NK-92 (cell line): Measurements from ENCODE around the gene CTXND1.
"Not testable (repeated sequence)": the region's sequence is repeated elsewhere in the genome, so short reads cannot be mapped to it uniquely, and the experiment has no call there.

ENCODE experiments used
- DNase-seq: peaks from one replicate; lab custom pipeline; 2025; ENCODE audit not compliant: unreplicated experiment; lab: John Stamatoyannopoulos, UW

Gene CTXND1

DNA sequence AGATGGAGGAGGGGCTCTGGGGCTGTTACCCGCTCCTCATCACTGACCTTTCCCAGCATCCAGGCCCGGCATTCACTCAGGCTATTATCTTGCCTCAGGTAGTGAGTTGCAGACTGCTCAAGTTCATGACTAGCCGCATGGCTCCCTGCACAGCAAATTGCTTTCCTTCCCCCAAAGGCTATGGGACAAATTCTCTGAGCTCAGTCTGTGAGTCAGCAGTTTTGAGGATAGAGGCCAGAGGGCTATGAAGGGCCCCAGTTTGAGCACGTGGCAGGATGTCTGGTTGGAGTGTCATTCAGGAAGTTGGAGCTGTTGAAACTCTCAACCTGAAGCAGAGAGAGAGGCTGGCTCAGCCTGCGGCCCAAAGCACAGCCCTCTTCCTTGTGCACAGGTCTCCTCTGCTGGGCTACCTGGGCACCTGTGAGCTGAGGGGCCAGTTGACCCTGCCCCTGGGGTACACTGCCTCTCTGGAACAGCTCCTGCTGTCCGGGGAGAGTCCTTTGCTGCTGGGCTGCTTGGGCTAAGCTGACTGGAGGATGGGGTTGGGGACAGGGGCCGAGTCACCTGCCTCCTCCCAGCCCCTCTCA, 91.3 kb downstream of the CTXND1 start:
- no peak for DNase-seq

- DNase-seq = no peak
Measured at GRCh38 chr15:80159811-80160569, 92.0 kb downstream of the CTXND1 start.

- no peak for DNase-seq
Measured at GRCh38 chr15:80159301-80159700, 92.7 kb downstream of the CTXND1 start.

- DNase-seq = no peak
Measured at GRCh38 chr15:80157215-80157614, 94.8 kb downstream of the CTXND1 start.

DNA sequence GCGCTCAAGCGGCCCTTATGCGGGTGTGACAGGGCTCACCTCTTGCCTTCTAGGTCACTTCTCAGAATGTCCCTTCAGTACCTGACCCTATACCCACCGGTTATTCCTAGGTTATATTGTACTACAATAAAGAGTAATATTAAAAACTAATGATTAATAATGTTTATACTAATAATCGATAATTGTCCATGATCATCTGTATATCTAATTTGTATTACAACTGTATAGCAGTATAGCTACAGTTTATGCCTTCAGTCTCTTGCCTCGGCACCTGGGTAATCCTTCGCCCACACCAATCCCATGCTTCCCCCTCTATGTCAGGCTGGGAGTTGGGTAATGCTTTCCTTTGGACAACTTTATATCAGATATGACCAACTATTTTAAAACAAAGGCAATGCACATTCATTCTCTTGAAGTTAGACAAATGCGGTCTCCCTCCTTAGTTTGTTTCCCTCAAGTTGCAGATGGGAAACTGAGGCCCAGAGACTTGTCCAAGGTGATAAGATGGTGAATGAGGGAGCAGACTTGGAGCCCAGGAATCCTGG, 95.8 kb downstream of the CTXND1 start:
- DNase-seq = no peak

- not testable (repeated sequence) for DNase-seq
Measured at GRCh38 chr15:80155378-80156175, 96.4 kb downstream of the CTXND1 start.

- no peak for DNase-seq
Measured at GRCh38 chr15:80155001-80155377, 97.0 kb downstream of the CTXND1 start.

DNA sequence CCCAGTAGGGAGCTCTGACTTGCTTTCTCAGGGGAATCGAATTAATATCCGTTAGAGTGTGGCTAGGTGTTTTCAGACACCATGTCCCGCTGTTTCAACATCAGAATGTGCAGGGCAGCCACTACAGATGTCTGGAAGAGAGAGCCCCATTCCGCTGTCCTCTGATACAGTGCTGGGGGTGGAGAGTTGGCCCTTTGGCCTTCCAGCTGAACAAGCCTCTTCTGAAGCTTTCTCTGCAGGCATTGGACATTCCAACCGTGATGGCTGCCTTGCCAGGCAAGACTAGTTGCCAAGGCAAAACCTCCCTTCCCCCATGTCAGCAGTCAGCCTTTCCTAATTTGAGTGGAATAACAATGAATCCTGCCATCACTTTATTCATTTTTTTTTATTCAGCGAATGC, 97.7 kb downstream of the CTXND1 start:
- DNase-seq = no peak

DNA sequence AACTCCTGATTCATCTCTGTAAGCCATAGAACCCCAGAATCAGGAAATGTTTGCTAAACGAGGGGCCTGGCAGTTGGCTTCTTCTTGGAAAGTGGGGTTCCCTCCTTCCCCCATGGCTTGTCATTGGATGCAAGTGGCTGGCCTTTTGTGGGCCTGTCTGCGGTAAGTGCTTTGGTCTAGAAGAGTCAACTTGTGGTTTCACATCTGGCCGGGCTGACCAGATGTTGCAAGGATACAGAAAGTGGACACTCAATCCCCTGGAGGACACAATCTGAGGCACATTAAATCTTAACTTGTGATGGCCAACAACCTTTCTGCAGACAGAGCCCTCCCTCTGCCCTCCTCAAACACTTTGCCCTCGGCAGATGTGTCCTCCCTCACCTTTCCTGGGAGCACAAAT, 98.1 kb downstream of the CTXND1 start:
- DNase-seq = no peak

DNA sequence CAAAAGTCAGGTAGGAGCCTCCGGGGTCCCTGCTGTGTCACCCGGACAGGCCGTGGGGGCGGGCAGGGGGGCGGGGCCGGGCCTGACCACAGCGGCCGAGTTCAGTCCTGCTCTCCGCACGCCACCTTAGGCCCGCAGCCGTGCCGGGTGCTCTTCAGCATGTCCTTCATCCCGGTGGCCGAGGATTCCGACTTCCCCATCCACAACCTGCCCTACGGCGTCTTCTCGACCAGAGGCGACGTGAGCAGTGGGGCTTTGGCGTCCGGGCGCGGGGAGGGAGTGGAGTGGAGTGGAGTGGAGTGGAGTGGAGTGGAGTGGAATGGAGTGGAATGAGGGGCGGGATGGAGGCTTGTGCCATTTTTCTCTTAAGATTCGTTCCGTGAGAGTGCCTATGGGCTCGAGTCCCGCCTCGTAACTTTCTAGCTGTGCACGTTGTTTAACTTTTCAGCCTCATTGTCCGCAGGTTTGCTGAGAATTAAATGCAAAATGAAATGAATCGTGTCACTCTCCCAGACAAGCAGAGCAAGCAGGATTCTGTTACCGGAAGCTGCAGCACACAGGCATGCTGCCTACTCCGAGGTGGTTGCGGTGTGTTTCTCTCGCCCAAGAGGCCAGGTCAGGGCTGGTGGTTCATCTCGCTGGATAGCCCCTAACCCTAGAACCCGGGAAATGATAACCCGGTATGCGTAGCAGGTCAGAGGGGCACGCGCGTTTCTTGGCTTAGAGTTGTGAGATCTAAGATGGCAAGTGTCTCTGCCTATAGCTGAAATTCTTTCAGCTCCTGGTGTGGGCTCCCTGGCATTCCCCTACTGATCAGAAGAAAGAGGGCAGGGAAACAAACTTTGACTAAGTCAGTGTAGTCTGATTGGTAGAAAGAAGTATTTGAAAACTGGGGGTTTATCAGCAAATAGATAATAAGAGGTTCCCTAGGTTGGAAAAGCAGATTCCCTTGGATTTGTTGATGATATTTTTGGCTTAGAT, 98.8 kb downstream of the CTXND1 start, which contains the start of gene FAH:
TSS of gene FAH (plus strand) at position 104 of the 981 bp plus-strand sequence. CDS start at position 160, 56 bp downstream.
- DNase-seq = no peak

- DNase-seq = peak; percentile 75
Measured at GRCh38 chr15:80152180-80152895, 99.7 kb downstream of the CTXND1 start.

GRCh38 chr15:80151576-80151975, 100.4 kb downstream of the CTXND1 start:
- no peak for DNase-seq

- no peak for DNase-seq
Measured at GRCh38 chr15:80151148-80151547, 100.9 kb downstream of the CTXND1 start.
